Activated effector memory CD4-positive, alpha-beta T cell treated with anti-CD3 and anti-CD28 coated beads, Interleukin-2, amount 50 U/mL, for 16 hours (primary cell): ENCODE measurements around the gene GABARAPL1.

Experiments
- DNase-seq: peaks from one replicate; pipeline ENCODE4 v3.0.0-alpha.2; 2020

GABARAPL1 gene

DNA sequence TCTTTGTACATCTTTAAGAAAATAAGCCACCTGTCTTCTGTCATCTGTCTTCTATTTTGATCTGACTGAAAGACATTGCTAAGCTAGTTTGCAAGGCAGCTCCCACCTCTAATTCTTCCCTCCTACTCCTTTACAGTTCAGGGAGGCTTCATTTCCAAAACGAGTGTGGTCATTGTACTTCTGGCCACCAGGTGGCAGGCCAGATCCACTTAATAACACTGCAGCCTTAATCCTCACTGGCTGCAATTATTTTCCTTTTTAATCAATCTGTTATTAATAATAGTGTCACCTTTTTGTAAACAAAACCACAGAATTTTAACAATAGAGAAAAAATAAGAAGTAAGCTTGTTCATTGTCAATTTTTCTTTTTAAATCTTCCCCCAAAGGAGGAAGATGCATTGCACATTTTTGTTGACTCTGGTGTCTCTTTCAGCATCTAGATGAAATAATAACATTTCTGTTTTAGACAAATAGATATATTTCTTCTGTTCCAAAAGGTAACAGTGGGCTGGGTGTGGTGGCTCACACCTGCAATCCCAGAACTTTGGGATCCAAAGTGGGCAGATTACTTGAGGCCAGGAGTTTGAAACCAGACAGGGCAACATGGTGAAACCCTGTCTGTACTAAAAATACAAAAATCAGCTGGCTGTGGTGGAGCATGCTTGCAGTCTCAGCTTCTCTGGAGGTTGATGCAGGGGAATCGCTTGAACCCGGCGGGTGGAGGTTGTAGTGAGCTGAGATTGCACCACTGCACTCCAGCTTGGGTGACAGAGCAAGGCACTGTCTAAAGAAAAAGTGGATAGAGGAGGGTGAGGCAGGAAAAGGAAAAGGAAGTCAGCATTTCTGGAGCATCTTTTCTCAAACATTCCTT lies 23.3 kb downstream of the GABARAPL1 start:
- DNase-seq = peak; percentile 78

DNA sequence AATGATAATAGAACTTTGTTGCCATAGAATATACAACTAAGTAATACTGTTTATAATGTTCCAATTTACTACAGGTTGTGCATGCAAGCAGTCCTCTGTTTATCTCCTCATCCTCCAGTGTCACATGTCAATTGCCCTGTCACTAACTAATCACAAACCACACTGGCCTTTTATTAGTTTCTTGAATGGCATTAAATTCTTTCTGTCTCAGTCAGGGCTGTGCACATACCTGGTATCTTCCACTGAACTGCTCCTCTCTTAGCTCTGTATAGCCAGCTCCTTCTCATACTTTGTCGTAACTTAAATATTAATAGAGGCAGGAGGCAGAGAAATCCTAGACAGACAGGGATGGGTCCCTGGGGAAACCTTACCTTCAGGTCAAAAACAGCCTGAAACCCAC lies 24.0 kb downstream of the GABARAPL1 start:
- no peak for DNase-seq

DNA sequence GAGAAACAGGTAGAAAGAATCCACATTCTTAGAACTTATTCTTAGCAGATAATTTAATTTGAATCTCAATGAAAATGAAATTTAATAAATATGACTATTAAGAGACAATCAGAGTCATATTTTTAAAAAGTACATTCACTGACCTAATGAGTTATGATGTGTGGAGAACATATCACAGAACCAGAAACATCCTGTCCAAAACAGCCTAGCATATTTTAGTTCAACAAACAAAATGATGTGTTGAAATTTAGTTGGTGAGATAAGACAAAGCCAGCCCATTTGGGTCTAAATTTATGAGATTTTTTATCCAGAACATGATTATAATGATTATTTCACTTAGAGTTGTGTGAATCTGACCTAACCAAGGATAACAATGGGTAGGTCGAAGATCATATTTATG lies 25.8 kb downstream of the GABARAPL1 start:
- DNase-seq = no peak

DNA sequence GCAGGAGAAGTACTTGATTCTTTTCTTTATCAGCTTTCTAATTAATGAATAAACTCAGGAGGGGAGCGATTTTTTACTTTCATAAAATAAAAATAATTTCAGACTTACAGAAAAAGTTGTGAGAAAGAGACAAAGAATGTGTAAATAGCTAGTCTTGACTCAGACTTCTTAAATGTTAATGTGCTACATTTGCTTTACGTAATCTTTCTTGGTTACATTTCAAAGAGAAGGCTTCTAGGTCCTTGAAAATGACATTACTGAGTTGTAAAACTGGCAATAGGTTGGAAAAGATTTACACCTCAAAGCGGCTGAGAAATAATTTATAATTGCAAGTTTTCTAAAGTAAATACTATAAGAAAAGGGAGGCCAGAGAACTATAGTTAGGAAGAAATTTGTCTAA lies 28.6 kb downstream of the GABARAPL1 start:
- DNase-seq = no peak

DNA sequence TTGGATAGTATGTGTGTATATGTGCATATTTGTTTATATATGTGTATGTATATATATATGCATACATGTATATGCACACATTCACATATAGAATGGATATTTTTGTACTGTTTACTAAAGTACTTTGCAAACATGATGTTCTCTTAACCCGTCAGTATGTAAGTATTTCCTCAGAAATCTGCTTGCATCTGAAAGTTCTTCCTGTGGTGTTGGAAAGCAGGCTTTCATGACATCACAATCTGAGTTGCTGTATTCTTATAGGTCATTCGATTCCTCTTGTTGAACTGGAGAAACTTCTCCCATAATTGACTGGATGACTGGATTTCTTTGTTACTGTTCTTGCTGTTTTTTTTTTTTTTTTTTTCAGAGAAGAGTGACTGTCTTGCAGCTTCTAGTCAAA lies 29.1 kb downstream of the GABARAPL1 start:
- DNase-seq = no peak

DNA sequence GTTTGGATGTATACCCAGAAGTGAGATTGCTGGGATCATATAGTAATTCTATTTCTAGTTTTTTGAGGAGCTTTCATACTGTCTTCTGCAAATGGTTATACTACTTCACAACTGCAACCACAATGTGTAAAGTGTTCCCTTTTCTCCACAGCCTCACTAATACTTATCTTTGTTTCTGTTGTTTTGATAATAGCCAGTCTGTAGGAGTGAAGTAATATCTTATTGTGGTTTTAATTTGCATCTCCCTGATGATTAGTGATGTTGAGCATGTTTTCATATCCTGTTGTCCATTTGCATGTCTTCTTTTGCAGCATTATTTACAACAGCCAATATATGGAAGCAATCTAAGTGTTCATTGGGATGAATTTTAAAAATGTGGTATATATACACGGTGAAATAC lies 29.9 kb downstream of the GABARAPL1 start:
- DNase-seq = no peak

DNA sequence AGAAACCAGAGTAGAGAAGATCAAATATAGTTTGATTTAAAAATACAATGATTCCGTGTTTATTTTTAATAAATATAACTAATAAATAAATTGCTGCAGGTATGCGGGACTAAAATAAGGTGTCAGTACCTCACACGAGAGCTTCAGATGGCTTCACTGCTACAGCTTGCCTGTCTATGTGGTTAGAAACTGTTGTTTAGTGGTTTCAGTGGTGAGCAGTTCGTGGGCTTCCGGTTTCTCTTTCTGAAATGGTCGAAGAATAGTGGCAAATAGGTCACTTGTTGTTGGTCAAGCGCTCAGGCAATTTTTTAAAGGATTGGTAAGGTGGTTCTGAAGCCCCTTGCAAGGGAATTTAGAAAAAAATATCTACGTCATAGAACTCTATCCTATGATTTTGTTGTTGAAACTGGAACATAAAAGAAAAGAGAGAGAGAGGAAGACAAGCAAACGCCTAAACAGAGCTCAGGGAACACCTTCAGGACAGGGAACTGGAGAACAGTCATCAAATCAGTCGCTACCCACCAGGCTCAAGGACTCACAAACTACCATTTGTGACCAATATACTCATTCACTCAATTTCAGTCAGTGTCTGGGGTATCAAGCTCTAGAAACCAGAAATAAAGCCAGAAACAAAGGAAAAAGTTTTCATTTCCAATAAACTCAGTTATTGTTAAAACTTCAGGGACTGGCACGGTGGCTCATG lies 31.3 kb downstream of the GABARAPL1 start:
- DNase-seq = no peak

DNA sequence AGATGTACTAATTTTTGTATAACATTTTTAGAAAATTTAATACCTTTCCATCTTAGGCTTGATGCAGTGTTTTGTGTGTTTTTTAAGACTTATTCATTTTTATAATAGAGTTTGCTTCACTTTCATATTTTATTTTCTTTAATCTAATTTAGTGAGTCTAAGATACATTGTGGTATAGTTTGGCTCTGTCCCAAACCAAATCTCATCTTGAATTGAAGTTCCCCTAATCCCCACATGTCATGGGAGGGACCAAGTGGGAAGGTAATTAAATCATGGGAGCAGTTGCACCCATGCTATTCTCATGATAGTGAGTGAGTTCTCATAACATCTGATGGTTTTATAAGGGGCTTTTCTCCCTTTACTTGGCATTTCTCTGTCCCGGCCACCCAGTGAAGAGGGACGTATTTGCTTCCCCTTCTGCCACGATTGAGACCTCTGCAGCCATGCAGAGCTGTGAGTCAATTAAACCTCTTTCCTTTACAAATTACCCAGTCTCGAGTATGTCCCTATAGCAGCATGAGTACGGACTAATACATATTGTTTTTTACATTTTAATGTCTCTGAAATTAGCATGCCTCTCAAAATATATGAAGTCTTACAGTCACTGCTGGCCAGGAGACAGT lies 34.9 kb downstream of the GABARAPL1 start:
- no peak for DNase-seq

DNA sequence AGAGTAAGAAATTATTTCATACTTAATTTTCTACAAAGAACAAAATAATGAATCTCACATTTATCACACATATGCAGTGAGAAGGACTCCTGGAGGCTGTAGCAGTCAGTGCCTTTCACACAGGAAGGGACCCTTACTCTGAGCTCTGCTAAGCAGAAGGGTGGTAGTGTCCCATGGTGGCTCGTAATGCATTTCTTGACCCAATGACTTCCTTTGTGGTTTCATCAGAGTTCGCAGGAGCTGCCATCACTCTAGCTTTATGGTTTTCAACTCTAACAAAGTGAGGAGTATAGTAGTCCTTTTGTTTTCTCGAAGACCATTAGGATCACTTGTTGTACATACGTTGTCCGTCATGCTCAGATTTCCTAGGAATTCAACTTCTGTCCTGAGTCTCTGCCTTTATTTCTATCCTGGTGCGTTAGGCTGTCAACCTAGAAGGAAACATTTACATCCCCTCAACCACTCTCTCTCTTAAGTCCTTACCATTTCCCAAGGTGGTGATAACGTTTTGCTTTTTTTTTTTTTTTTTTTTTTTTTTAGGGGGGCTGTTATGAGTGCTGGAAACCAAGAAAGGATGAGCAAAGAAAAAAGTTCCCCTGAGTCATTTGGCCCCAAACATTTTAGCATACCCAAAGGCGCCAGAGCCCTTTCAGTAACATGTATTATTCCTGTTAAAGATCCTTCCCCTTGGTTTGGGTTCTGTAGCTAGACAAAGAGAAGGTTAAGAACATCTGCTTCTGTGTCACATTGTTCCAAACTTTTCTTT lies 37.2 kb downstream of the GABARAPL1 start:
- no peak for DNase-seq

DNA sequence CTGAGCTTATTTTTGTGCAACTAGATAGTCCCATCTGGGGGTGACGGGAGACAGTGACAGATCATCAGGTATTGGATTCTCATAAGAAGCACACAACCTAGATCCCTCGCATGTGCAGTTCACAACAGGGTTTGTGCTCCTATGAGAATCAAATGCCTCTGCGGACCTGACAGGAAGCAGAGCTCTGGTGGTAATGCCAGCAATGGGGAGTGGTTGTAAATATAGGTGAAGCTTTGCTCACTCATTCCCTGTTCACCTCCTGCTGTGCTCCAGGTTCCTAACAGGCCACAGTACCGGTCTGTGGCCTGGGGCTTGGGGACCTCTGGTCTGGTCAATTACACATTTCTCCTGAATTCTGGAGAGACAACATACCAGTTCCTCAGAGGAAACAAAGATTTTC lies 39.0 kb downstream of the GABARAPL1 start:
- DNase-seq = no peak

DNA sequence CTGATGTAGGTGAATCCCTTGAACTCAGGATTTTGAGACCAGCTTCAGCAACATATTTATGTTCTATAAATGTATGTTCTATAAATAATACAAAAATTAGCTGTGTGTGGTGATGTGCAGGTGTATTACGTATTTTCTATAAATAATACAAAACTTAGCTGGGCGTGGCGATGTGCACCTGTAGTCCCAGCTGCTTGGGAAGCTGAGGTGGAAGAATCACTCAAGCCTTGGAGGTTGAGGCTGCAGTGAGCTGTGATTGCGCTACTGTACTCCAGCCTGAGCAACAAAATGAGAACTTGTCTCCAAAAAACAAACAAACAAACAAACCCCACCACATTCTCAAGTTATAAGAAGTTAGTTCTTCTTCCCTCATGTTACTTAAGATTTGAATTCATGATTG lies 39.5 kb downstream of the GABARAPL1 start:
- DNase-seq = no peak

DNA sequence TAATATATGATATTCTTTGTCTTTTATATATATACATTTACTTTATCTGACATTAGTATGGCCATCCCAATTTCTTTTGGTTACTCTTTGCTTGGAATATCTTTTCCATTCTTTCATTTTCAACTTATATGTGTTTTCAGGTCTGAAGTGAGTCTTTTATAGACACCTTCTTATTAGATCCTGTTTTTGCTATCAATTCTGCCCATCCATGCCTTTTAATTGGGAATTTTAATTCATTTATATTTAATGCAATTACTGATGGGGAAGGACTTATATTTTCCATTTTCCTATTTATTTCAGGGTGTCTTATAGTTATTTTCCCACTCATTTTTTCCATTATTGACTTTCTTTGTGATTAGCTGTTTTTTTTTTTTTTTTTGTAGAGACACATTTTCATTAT lies 43.4 kb downstream of the GABARAPL1 start:
- DNase-seq = no peak

DNA sequence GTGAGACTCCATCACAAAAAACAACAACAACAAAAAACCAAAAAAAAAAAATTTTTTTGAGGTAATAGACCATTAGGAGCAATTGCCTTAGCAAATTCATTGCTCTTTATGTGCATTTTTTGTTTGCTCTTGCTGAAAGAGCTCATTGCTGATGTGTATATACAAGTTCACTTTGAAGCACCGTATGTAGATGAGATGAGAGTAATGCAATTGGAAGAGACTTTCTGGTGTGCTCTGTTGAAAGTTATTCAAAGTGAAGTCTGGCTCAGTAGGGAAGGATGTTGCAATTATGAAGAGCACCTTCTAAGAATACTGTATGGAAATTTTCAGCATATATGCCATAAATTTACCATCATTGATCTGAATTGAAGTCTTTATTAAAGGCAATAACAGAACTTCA lies 48.2 kb downstream of the GABARAPL1 start:
- no peak for DNase-seq

DNA sequence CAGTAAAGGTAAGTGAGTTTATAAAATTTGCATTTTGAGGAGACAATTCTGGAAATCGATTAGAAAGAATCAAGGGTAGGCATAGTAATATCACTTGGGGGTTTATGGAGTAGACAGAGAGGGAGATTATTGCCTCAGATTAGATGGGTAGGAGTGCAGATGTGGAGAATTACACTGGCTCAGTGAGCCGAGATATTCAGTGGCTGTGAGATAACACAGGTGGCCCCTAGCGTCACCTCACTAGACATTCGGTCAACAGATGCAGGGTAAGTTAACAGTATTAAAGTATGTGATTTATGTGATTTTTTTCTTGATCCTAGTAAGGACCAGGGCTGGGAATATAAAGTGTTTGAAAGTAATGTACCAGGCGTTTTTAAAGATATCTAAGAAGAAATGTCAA lies 55.4 kb downstream of the GABARAPL1 start:
- no peak for DNase-seq

DNA sequence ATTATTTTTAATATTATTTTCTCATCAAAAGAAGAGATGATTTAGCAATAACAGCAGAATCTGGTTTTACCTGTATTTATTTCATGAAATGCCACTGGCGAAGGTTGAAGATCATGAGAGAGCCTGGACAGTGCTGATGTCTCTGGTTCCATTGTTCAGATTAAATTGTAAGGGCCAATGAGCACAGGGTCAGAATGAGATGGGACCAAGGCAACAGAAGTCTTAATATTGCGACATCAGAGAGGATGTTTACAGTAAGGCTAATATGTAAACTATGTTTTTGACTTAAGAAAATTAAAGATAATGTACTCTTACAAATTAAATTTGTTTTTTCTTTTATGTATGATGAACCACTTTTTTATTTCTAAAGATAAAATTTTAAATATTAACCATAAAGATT lies 59.8 kb downstream of the GABARAPL1 start:
- DNase-seq = no peak
